Measurements from ENCODE around the gene ACADVL.

The ACADVL gene

DNA sequence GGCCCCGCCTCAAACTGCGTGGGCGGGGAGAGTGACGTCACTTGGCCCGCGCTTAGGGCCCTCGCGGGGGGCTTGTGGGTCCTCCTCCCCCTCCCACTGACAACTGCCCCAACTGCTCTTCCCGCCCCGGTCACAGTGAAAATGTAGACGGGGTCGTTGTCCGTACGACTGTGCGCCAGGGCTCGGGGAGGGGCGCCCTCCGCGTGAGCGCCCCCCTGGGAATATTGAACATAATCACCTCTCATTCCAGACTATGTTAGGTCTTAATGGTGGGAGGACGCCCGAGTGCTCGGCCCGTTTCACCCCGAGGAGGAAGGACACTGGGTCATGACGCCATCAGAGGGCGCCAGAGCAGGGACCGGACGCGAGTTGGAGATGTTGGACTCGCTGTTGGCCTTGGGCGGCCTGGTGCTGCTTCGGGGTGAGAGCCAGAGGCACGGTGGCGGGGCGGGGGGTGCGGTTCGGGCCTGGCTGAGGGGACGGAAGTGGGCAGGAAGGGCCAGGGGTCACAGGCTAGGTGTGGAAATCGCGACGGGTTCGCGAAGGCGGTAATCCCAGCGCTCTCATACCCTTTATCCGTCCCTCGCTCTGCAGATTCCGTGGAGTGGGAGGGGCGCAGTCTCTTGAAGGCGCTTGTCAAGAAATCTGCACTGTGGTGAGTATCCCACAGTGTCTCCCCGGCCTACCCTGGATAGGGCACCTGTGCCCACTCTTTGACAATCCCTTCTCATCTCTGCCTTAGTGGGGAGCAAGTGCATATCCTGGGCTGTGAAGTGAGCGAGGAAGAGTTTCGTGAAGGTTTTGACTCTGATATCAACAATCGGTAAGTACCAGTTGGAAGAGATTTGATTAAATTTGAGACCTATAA, 32.7 kb downstream of the ACADVL start, which contains the start of gene ELP5:
ELP5 (plus strand) TSS at position 40 of the 868 bp plus-strand sequence; CDS start at position 376, 336 bp downstream.
- peak; percentile 64 for DNase-seq

DNA sequence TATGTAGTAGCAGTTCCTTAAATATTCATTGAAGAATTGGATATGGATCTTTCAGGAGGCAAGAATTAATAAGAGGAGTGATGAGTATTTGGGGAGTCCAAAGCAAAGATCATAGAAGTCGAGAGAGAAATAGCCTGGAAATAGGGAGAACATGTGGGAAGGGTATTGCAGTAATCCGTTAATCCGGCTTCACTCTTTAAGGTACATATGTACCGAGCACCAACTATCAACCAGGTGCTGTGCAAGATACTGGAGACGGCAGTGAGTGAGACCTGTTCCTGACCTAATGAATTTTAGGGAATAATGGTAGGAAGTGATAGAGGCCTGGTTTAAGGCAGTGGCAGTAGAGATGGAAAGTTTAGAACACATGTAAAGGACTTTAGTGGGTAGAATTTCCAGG, 33.3 kb downstream of the ACADVL start:
- no peak for DNase-seq

DNA sequence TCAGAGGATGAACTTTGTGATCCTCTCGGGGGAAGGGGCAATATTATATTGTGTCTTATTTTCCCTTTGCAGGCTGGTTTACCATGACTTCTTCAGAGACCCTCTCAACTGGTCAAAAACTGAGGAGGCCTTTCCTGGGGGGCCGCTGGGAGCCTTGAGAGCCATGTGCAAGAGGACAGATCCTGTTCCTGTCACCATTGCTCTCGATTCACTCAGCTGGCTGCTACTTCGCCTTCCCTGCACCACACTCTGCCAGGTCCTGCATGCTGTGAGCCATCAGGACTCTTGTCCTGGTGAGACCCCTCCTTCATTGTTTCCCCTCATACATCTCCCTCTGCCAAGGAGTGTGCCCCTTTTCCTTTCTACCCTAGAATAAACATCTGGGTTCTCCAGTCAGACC, 34.8 kb downstream of the ACADVL start:
- no peak for DNase-seq

DNA sequence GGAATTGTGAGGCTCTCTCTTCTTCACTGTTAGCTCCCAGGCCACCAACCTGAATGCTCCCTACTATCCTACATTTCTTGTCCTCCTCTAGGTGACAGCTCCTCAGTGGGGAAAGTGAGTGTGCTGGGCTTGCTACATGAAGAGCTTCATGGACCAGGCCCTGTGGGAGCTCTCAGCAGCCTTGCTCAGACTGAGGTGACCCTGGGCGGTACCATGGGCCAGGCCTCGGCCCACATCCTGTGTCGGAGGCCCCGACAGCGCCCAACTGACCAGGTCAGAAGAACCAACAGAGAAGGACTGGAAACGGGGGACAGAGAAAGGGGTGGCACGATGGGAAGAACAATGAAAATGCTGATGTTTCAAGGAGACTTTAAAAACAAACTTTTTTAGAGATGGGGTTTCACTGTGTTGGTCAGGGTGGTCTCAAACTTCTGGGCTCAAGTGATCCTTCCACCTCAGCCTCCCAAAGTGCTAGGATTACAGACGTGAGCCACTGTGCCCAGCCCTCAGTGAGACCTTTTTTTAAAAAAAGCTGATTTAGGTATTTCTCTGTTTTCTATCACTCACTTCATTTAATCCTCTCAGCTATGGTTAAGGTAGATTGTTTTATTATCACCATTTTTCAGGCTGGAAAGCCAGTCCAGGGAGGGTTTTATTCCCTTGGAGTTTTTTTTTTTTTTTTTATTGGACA, 37.2 kb downstream of the ACADVL start:
- DNase-seq: no peak

DNA sequence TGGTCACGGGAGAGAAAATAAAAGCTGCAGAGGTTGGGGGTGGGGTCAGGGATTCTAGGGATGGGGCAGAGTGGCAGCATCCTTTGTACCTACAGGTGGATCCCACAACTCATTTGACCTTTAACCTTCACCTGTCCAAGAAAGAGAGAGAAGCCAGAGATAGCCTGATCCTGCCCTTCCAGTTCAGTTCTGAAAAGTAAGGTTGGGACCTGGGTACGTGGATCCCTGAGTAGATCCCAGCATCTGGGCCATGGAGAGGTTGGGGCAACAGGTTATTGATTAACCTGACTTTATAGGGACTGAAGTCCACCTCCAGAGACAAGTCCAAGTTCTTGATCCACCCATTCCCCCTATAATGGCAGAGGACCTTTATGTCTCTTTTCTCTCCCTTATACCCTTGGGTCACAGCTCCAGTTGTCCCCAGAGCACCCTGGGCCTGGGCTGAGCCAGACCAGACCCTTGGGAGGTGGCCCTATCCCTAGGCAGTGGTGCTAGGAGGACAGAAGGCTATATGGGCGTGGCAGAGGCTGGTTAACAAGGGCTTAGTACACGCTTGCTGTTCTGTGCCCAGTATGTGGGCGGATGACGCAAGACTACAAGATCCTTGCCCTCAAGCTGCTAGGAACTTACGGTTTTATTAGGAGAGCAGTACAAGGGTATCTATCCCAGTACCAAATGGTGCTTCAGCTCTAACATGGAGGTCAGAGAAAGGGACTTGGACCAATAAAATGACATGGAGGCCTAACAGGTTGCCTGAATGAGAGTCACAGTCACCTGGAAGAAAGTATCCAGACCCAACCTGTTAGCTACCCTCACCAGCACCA, 39.2 kb downstream of the ACADVL start:
- DNase-seq: no peak

DNA sequence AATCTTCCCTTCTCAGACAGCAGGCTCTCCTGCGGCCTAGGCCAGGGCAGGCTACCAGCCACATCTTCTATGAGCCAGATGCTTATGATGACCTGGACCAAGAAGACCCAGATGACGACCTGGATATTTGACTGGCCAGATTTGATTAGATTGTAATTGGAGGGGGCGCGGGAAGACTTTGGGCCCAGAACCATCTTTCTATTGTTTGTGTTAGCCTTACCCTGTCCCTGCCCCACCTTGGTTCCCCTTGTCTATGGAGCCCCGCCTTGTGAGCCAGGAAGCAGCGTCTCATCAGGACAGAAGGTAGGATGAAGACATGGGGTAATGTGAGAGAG, 39.8 kb downstream of the ACADVL start:
- DNase-seq: no peak

DNA sequence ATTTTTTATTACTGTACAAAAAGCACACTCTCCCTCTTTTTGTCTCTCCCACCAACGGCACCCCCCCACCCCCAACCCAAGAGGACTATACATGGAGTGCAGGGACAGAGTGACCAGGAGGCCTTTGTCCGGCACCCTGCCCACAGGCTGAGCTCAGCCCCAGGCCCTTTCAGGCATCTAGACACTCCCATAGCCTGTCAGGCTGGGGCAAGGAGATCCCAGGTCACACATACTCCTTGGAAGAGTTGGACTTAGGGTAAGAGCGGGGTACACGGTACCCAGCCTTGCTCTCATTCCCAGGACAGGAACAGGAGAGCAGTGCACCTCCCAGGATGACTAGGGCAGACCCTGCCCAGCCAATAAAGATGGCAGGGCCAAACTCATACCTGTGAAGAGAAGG, 40.4 kb downstream of the ACADVL start:
- no peak for DNase-seq

DNA sequence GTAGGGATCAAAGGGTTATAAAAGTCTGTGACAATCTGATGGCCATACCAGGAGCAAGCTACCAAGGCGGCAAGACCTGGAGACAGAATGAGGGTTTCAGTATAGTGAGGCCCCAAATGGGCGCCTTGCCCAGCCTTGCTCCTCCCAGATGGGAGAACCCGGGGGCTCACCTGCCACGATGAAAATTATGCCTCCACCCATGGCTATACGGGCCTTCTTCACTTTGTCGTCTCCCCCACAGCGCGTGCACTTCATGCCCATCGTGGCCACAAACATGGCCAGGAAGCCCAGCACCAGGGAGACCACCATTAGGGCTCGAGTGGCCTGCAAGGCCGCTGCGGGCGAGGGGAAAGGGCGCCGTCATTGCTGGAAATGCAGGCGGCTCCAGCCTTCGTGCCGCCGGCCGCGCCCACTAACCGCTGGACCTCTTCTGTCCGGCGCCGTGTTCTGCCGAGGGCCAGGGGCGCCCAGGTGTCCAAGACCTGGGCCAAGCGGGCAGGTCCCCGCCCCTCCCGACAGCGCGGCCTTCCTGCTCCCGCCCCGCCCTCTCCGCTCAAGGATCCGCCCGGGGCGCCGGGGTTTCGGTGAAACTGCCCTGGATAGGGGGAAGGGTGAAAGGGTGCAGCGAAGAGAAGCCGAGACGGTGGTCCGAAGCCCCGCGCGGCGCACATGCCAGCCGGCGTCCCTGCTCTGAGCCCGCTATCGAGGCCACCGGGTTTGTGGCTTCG, 41.1 kb downstream of the ACADVL start:
- peak; percentile 27 for DNase-seq

DNA sequence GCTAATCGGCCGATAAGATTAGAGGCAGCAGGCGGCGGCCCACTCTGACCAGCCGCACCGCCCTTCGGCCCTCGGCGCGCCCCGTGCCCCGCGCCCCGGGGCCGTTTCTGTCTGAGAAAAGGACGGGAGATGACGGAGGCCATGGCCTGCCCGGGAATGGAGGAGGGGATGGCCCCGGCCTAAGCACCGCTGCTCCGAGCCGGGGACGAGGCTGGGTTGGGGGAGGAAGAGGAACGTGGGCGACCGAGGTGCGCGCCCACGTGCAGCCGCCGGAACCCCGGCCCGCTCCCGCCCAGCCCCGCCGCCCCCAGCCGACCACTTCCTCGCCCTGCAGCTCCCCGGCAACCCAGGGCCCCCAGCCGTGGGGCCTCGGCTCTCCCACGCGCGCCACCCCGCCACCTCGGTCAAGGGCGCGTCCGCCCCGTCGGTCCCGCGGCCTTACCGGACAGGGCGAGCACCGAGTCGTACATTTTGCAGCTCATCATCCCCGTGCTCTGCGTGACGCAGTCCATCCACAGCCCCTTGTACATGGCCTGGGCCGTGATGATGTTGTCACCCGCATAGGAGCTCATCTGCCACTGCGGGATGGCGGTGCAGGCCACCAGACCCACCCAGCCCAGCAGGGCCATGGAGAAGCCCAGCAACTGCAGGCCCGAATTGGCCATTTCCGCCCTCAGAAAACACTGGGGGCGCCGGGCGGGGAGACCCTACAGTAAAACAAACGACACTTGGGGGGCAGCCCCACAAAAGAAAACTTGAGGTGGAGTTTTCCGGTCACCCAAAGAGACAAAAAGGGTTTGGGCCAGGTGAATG, 41.8 kb downstream of the ACADVL start:
- DNase-seq: no peak

DNA sequence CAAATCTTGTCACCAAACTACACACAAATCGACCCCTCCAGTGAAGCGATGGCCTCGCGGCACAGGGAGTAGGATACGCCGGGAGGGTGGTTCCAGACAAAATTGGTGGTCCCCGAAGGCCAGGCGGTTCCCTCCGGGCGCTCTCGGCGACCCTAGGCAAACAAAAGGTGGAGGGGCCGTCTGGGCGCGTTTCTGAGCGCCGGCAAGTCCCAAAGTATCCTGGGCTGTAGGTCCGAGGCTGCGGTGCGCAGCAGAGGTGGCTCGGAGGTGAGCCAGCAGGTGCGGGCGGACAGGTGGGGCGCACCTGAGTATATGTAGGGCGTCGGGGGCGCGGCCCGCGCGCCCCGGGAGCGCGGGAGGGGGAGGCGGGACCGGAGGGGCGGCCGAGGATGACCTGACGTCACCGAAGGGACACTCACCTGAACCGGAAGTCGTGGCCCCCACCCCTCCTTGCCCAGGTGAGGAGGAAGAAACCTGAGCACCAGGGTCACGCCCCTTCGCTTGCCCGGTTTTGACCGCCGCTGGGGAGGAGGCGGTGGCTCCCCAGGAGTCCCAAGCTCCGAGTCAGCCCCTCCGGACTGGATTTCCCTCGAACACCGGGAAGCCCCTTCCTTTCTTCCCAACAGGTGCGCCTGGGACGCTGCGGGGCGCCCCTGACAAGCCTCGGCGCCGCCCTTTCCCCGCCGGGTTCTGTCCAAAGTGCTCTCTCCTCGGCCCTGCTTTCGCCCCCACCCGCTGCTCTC, 42.6 kb downstream of the ACADVL start, which contains the start of gene CLDN7:
CLDN7 (minus strand) TSS at position 287 of the 743 bp plus-strand sequence. CDS start 435 bp downstream, outside the sequence.
- DNase-seq: peak; percentile 81

DNA sequence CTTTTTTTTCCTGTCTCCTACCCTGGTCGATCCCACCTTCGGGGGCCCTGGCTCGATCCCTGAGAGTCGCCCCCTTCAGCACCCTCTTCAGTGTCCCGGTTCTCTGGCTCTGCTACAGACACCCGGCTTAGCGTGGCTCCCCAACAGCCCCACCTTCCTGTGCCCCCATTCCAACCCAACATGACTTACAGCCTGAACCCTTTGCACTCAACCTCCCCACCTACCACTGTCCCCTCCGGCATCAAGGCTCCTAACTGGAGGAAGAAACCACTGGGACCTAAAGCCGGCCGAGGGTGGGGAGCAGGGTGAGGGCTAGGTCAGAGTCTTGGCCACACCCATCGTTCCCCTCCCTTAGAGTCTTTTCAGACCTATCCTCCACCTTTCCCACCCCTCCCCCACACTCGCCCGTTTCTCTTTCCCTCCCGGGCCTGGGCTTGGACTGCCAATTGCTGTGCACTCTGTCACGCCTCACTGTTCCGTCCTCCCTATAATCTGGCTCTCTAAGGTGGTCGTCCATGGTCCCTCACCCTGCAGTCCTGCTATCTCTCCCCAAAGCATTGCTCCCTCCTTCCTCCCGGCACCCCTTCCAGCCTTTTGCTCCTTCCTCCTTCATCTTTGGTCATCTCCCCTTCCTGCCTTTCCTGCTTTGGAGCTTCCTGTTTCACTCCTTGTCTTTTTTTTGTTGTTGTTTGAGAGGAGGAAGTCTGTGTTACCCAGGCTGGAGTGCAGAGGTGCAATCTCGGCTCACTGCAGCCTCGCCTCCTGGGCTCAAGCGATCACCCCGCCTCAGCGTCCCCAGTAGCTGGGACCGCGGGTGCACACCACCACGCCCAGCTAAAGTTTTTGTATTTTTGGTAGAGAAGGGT, 43.4 kb downstream of the ACADVL start:
- no peak for DNase-seq

DNA sequence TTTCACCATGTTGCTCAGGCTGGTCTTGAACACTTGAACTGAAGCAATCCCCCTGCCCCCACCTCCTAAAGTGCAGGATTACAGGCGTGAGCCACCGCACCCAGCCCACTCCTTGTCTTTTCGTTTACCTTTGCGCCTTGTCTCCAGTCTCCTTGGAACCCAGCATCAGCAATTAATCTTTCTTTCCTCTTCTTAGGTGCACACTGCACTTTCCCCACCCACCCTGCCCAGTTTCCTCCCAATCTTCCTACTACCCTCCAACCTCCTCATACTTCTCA, 44.0 kb downstream of the ACADVL start:
- DNase-seq: no peak

DNA sequence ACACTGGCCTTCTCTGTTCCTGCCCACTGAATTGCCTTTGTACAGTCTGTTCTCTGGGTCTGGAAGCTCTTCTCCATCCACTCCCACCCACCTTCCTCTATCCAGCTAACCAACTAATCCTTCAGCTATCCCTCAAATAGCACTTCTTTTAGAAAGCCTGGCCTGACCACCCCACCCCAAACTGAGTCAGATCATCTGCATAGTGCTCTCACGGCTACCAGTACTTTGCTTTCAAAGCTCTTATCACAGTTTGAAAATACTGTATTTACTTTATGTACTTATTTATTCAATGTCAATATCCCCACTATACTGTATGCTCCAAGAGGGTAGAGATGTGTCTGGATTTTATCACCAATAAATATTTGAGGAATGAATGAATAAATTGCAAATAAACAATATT, 47.0 kb downstream of the ACADVL start:
- no peak for DNase-seq
